ENCODE data around the gene GDI2.
"Not testable (repeated sequence)": the region's sequence is repeated elsewhere in the genome, so short reads cannot be mapped to it uniquely, and the experiment has no call there.

GDI2 gene

DNA sequence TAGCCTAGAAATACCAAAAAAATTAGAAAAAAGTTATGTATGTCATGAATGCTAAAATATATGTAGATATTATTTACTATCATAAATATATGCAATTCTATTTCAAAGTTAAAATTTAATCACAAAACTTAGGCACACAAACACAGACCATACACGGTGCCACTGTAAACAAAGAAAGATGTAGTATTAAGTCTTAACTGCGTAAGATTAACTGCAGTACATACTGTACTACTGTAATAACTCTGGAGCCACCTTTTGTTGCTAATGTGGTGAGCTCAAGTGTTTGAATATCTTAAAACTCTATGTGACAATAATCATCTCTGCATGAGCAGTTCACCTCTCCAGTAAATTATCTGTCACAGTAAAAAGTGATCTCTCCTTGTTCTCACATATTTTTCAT, 23.6 kb downstream of the GDI2 start:
- no peaks in the 10 kb centered on the region for H3K9me3 Mint-ChIP-seq
- no peak overlapping the region for H3K4me3 Mint-ChIP-seq
- H3K36me3 Mint-ChIP-seq (ENCODE audit: low read depth), result peaks cover 91% of the 10 kb centered on the region
- no peaks in the 10 kb centered on the region for H3K27me3 Mint-ChIP-seq
- H3K27ac Mint-ChIP-seq, result no peak overlapping the region
- H3K4me1 Mint-ChIP-seq (ENCODE audit: low read depth), result peaks cover 1% of the 10 kb centered on the region
- intact Hi-C loops (cut with micrococcal nuclease), result no loop called here

DNA sequence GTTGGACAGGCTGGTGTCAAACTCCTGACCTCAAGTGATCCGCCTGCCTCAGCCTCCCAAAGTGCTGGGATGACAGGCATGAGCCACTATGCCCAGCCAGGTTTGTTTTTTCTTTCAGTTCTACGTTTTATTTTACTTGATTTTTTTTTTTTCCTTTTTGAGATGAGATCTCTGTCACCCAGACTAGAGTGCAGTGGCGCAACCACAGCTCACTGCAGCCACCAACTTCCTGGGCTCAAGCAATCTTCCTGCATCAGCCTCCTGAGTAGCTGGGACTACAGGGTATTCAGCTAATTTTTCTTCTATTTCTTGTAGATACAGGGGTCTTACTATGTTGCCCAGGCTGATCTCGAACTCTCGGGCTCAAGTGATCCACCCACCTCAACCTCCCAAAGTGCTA, 24.3 kb downstream of the GDI2 start:
- no peaks in the 10 kb centered on the region for H3K27me3 Mint-ChIP-seq
- H3K4me3 Mint-ChIP-seq, result no peak overlapping the region
- peaks cover 97% of the 10 kb centered on the region for H3K36me3 Mint-ChIP-seq (ENCODE audit: low read depth)
- peaks cover 8% of the 10 kb centered on the region for H3K4me1 Mint-ChIP-seq (ENCODE audit: low read depth)
- no peak overlapping the region for H3K27ac Mint-ChIP-seq
- H3K9me3 Mint-ChIP-seq, result no peaks in the 10 kb centered on the region
- intact Hi-C loops (cut with micrococcal nuclease), result no loop called here

DNA sequence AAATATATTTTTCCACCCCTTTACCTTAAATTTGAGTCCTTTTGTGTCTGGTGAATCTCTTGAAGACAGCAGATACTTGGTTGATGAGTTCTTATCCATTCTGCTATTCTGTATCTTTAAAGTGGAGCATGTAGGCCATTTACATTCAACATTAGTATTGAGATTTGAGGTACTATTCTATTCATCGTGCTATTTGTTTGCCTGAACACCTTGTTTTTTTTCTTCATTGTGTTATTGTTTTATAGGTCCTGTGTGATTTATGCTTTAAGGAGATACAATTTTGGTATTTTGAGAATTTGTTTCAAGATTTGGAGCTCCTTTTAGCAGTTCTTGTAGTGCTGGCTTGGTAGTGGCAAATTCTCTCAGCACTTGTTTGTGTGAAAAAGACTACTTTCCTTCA, 29.9 kb downstream of the GDI2 start:
- no peaks in the 10 kb centered on the region for H3K27me3 Mint-ChIP-seq
- no peak overlapping the region for H3K4me3 Mint-ChIP-seq
- no peaks in the 10 kb centered on the region for H3K9me3 Mint-ChIP-seq
- intact Hi-C loops (cut with micrococcal nuclease), result no loop called here
- H3K36me3 Mint-ChIP-seq (ENCODE audit: low read depth), result peaks cover 98% of the 10 kb centered on the region
- H3K27ac Mint-ChIP-seq, result no peak overlapping the region
- H3K4me1 Mint-ChIP-seq (ENCODE audit: low read depth), result peaks cover 28% of the 10 kb centered on the region

DNA sequence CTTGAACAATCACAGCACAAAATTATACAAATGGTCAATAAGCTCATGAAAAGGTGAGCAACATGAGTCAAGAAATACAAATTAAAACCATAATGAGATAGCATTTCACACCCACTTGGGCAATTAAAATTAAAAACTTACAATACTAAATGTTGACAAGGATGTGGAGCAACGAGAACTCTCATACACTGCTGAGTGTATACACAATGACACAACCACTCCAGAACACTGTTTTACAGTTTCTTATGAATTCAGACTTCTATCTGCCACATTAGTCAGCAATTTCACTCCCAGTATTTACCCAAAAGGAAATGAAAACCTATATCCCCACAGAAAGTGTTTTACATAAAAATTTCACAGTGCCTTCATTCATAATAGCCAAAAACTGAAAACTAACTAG, 31.1 kb downstream of the GDI2 start:
- Mint-ChIP-seq H3K9me3 (no peaks in the 10 kb centered on the region), H3K4me1 (ENCODE audit: low read depth) (peaks cover 35% of the 10 kb centered on the region), H3K27me3 (no peaks in the 10 kb centered on the region), H3K4me3 (no peak overlapping the region), H3K36me3 (ENCODE audit: low read depth) (peaks cover 95% of the 10 kb centered on the region), H3K27ac (peak overlapping the region; percentile 43)
- intact Hi-C loops (cut with micrococcal nuclease), result no loop called here

DNA sequence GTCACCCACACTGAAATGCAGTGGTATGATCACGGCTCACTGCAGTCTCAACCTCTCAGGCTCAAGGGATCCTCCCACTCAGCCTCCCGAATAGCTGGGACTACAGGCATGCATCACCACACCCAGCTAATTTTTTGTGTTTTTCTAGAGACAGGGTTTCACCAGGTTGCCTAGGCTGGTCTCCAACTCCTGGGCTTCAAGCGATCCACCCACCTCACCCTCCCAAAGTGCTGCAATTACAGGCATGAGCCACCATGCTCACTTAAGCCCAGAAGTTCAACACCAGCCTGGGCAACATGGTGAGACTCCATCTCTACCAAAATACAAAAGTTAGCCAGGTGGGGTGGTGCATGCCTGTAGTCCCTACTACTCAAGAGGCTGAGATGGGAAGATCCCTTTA, 33.5 kb downstream of the GDI2 start:
- Mint-ChIP-seq H3K4me3 (no peak overlapping the region), H3K27me3 (no peaks in the 10 kb centered on the region), H3K27ac (no peak overlapping the region), H3K36me3 (ENCODE audit: low read depth) (peaks cover 95% of the 10 kb centered on the region), H3K9me3 (no peaks in the 10 kb centered on the region), H3K4me1 (ENCODE audit: low read depth) (peaks cover 59% of the 10 kb centered on the region)
- intact Hi-C loops (cut with micrococcal nuclease), result no loop called here

DNA sequence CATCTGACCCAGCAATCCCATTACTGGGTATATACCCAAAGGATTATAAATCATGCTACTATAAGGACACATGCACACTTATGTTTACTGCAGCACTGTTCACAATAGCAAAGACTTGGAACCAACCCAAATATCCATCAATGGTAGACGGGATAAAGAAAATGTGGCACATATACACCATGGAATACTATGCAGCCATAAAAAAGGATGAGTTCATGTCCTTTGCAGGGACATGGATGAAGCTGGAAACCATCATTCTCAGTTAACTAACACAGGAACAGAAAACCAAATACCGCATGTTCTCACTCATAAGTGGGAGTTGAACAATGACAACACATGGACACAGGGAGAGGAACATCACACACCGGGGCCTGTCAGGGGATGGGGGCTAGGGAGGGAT, 35.5 kb downstream of the GDI2 start:
- H3K9me3 Mint-ChIP-seq; H3K4me3 Mint-ChIP-seq; H3K27ac Mint-ChIP-seq; intact Hi-C loops (cut with micrococcal nuclease); H3K27me3 Mint-ChIP-seq: not testable (repeated sequence)
- peaks cover 95% of the 10 kb centered on the region for H3K36me3 Mint-ChIP-seq (ENCODE audit: low read depth)
- H3K4me1 Mint-ChIP-seq (ENCODE audit: low read depth), result peaks cover 49% of the 10 kb centered on the region

DNA sequence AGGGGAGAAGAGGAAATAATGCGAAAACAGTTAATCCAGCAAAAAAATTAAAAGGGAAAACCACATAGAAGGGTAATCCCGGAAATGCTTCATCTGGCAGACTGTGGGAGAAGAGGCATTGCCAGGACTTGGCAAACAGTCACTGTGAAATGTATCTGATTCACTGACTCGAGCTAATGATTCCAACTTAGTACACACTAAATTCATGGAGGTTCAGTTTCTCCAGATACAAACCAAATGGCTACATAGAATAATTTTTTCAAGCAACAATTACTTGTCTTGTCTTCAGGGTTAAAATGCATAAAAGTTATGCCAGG, 36.4 kb downstream of the GDI2 start:
- no peaks in the 10 kb centered on the region for H3K27me3 Mint-ChIP-seq
- H3K4me3 Mint-ChIP-seq, result no peak overlapping the region
- H3K4me1 Mint-ChIP-seq (ENCODE audit: low read depth), result peaks cover 39% of the 10 kb centered on the region
- intact Hi-C loops (cut with micrococcal nuclease), result no loop called here
- H3K27ac Mint-ChIP-seq, result peak overlapping the region; percentile 40
- no peaks in the 10 kb centered on the region for H3K9me3 Mint-ChIP-seq
- peaks cover 95% of the 10 kb centered on the region for H3K36me3 Mint-ChIP-seq (ENCODE audit: low read depth)

DNA sequence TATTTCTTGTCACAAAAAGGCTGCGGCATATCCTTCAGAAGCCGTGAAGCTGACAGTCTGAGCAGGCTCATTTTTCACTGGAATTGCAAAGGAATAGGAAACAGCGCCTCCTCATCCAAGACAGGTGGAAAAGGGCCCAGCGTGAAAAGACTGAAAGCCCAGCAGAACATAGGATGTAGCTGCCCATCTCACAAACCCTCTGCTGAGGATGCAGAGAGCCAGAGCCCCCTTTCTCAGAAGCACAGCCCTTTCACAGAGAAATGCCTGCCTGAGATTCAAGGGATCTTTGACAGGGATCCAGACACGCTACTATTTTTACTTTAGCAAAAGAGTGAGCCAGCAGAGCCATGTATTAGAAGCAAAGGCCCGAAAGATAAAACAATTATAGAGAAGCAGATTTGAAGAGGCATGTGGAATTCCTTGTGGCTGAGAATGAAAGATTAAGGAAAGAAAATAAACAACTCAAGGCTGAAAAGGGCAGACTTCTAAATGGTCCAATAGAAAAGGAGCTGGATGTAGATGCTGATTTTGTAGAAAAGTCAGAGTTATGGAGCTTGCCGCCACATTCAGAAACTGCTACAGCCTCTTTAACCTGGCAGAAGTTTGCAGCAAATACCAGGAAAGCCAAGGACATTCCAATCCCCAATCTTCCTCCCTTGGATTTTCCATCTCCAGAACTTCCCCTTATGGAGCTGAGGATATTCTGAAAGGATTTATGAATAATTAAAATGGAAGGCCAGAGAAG, 36.9 kb downstream of the GDI2 start:
- Mint-ChIP-seq H3K27ac (peak overlapping the region; percentile 40), H3K9me3 (no peaks in the 10 kb centered on the region), H3K4me1 (ENCODE audit: low read depth) (peaks cover 38% of the 10 kb centered on the region), H3K36me3 (ENCODE audit: low read depth) (peaks cover 95% of the 10 kb centered on the region), H3K4me3 (no peak overlapping the region), H3K27me3 (no peaks in the 10 kb centered on the region)
- intact Hi-C loops (cut with micrococcal nuclease), result no loop called here

DNA sequence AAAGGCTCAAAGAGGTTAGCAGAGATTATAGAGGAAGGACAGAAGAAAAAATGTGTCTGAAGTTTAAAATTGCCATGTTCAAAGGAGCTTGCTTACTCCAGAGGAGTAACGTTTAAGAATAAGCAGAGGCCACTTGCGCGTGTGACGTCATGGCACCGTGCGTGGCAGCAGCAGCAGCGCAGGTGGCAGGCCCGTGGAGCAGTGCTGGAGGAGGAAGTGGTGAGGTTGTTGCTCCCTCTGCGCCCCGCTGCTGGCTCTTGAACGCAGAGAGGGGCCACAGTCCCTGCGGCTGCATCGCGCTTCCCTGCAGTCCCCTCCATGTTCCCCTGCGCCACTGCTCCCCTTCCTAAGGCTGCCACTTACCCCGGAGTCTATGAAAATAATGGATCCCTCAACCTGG, 37.5 kb downstream of the GDI2 start:
- no peaks in the 10 kb centered on the region for H3K27me3 Mint-ChIP-seq

DNA sequence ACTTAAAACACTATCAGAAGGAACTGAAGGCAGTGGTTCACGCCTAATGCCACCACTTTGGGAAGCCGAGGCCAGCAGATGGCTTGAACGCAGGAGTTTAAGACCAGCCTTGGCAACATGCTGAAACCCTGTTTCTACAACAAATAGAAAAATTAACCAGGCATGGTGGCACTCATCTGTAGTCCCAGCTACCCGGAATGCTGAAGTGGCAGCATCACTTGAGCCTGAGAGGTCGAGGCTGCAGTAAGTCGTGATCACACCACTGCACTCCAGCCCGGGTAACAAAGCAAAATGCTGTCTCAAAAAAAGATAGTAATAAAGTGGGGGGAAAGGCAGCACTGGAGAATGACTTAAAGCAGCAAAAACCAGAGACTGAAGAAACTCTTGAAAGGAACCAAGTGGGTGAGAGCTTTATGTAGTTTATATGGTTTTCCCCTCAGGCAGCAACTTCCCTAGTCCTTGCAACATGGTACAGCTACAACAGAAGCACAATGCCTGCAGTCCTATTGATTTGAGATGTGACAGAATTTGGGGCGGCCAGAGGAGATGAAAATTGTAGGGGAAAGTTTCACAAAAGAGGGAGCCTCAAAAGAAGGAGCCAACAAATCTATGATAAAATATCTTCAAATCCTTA, 38.1 kb downstream of the GDI2 start:
- H3K36me3 Mint-ChIP-seq (ENCODE audit: low read depth), result peaks cover 92% of the 10 kb centered on the region
- H3K9me3 Mint-ChIP-seq, result no peaks in the 10 kb centered on the region
- H3K4me1 Mint-ChIP-seq (ENCODE audit: low read depth), result peaks cover 38% of the 10 kb centered on the region
- H3K27ac Mint-ChIP-seq, result peak overlapping the region; percentile 60
- intact Hi-C loops (cut with micrococcal nuclease), result no loop called here
- H3K4me3 Mint-ChIP-seq, result no peak overlapping the region
- H3K27me3 Mint-ChIP-seq, result no peaks in the 10 kb centered on the region

More for the DNA sequence above, 37.5 kb downstream of the GDI2 start:
- H3K36me3 Mint-ChIP-seq (ENCODE audit: low read depth), result peaks cover 91% of the 10 kb centered on the region
- H3K9me3 Mint-ChIP-seq, result no peaks in the 10 kb centered on the region
- H3K27ac Mint-ChIP-seq, result peak overlapping the region; percentile 40
- H3K4me3 Mint-ChIP-seq, result no peak overlapping the region
- intact Hi-C loops (cut with micrococcal nuclease), result no loop called here
- peaks cover 38% of the 10 kb centered on the region for H3K4me1 Mint-ChIP-seq (ENCODE audit: low read depth)

DNA sequence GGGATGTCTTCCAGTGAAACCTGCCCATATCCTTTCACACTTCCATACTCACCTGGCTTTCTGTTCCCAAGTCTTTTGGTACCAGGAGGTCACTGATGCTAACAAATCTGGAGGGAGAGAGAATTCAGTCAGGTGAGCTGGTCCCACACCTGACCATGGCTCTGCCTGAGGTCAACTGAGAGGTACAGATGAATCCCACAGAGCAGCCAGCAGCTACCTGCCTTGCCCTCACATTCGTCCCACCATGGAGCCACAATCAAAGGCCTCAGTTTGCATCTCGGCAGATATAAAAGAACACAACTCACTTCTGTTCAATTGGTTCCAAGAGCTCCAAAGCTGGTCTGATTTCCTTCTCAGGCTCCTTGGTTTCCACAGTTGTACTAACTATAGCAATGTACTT, 47.0 kb downstream of the GDI2 start:
- H3K36me3 Mint-ChIP-seq (ENCODE audit: low read depth), result peaks cover 85% of the 10 kb centered on the region
- H3K4me3 Mint-ChIP-seq, result no peak overlapping the region

DNA sequence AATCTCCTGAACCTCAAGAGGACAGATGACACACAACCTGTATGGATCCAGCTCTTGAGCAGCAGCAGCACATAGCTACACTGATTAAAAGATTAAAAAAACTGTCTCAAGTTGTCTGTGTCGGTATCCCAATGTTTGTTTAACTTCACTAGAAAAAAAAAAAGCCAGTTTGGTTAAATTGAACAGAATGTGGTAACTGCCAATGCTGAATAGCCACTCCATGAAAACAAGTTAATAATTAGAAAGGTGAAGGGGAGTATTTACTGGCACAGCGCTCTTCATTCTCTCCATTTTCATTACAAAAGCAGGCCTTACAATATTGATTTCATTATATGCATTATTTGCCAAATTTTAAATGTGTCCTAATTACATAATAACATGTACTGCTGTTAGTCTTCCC, 47.6 kb downstream of the GDI2 start:
- Mint-ChIP-seq H3K4me3 (no peak overlapping the region), H3K36me3 (ENCODE audit: low read depth) (peaks cover 89% of the 10 kb centered on the region), H3K27me3 (no peaks in the 10 kb centered on the region), H3K4me1 (ENCODE audit: low read depth) (no peaks in the 10 kb centered on the region), H3K27ac (no peak overlapping the region), H3K9me3 (no peaks in the 10 kb centered on the region)
- intact Hi-C loops (cut with micrococcal nuclease), result no loop called here

More for the DNA sequence above, 47.0 kb downstream of the GDI2 start:
- intact Hi-C loops (cut with micrococcal nuclease), result no loop called here
- Mint-ChIP-seq H3K9me3 (no peaks in the 10 kb centered on the region), H3K27ac (no peak overlapping the region), H3K4me1 (ENCODE audit: low read depth) (no peaks in the 10 kb centered on the region), H3K27me3 (no peaks in the 10 kb centered on the region)

DNA sequence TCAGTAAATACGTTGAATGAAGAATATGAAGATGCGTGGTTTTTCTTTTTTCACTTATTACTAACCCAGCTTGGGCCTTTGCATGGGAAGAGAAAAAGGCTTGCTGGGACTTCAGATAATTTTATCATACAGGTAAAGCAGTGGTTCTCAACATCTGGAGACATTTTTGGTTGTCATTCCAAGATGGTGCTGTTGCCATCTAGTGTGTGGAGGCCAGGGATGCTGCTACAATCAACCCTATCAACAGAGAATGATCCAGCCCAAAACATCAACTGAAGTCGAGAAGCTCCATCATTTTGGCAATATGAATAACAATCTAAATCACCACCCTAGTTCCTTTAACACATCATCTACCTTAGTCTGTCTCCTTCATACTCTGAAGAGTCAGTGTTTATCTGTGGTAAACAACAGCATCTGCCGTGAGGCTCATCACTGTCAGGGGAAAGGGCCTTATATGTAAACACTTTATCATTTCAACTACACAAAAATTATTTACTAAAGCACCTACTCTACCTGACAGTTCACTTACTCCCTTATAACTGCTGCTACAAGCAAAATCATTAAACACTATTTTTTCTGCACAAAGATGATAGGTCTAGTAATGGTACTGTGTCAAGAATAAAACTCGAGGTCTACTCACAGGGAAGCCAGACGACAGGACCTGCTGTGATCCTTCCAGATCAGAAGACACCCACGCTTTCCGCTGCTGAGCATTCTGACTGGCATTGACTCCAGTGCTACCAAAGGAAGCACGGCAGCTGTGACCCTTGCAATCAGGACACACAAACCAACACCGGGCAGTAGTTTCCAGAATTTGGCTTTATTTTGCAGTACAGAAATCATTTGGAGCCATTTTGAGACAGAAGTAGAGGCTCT, 48.6 kb downstream of the GDI2 start:
- no peak overlapping the region for H3K4me3 Mint-ChIP-seq
- H3K4me1 Mint-ChIP-seq (ENCODE audit: low read depth), result no peaks in the 10 kb centered on the region
- peaks cover 89% of the 10 kb centered on the region for H3K36me3 Mint-ChIP-seq (ENCODE audit: low read depth)
- intact Hi-C loops (cut with micrococcal nuclease), result no loop called here
- no peak overlapping the region for H3K27ac Mint-ChIP-seq
- H3K27me3 Mint-ChIP-seq, result no peaks in the 10 kb centered on the region
- no peaks in the 10 kb centered on the region for H3K9me3 Mint-ChIP-seq

DNA sequence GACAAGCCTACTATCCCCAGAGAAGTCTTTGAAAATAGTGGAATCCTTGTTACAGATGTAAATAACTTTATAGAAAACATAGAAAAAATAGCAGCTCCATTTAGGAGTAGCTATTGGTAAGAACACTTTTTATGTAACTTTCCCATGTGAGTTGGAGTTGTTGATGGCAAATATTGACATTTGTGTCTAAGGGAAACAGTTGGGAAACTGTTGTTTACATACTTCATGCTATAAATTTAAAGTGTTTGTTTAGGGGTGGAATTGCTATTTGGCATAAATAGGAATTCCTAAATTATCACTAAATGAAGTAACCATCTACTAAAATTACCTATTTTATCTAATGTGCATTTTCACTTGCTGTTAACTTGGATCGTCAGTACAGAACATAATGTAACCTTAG, 50.7 kb downstream of the GDI2 start:
- Mint-ChIP-seq H3K36me3 (ENCODE audit: low read depth) (peaks cover 89% of the 10 kb centered on the region), H3K9me3 (no peaks in the 10 kb centered on the region), H3K4me3 (no peak overlapping the region), H3K27ac (no peak overlapping the region), H3K27me3 (no peaks in the 10 kb centered on the region), H3K4me1 (ENCODE audit: low read depth) (no peaks in the 10 kb centered on the region)
- intact Hi-C loops (cut with micrococcal nuclease), result no loop called here

Measured in dendritic cell treated with granulocyte-macrophage colony-stimulating factor and Interleukin-4, amounts not matched to agents 40 ng/mL and 50 ng/mL, for 4 days (primary cell).